ENCODE data around the gene CBX1. TPM values are rescaled to one million over a fixed set of nuclear protein-coding genes. Genes with fewer than 3 reads are reported as not detected.

Gene CBX1
- total RNA-seq, 1 donor from 2014 or later, result 69.3 TPM

GRCh38 chr17:48104440-48104839, 3.2 kb upstream of the CBX1 start:
- Mint-ChIP-seq H3K27ac (ENCODE audit: unreplicated experiment) (no peak overlapping the region), H3K4me1 (ENCODE audit: low read depth, unreplicated experiment) (no peaks in the 10 kb centered on the region), H3K27me3 (ENCODE audit: low read depth, unreplicated experiment) (no peaks in the 10 kb centered on the region), H3K4me3 (ENCODE audit: unreplicated experiment) (no peak overlapping the region), H3K9me3 (ENCODE audit: unreplicated experiment) (no peaks in the 10 kb centered on the region), H3K36me3 (ENCODE audit: low read depth, unreplicated experiment) (no peaks in the 10 kb centered on the region)
- H3K79me2 ChIP-seq (ENCODE audit: insufficient read depth, low read length), result peaks cover 35% of the 10 kb centered on the region
- H4K20me1 ChIP-seq (ENCODE audit: insufficient read depth, low read length), result peaks cover 13% of the 10 kb centered on the region
- H3K4me3 ChIP-seq (ENCODE audit: insufficient read depth, low read depth, low read length), result no peak overlapping the region
- H2AFZ ChIP-seq (ENCODE audit: low read depth, low read length), result no peak overlapping the region
- H3K4me1 ChIP-seq (ENCODE audit: insufficient read depth, low read length), result peaks cover 11% of the 10 kb centered on the region
- no peaks in the 10 kb centered on the region for H3K9me3 ChIP-seq (ENCODE audit: insufficient read depth, low read depth, low read length)
- no peaks in the 10 kb centered on the region for H3K27me3 ChIP-seq (ENCODE audit: insufficient read depth, low read length)
- DNase-seq (ENCODE audit: low read depth) (no peak), FAIRE-seq (no peak)
- no peak for TF ChIP-seq EZH2 (IDR thresholded peaks at IDR 0.05; ENCODE audit: insufficient read depth, low read length)
- no peak overlapping the region for H3K27ac ChIP-seq (ENCODE audit: low read depth, low read length)
- no peak overlapping the region for H3K4me2 ChIP-seq (ENCODE audit: low read length)
- H3K9ac ChIP-seq (ENCODE audit: low read length), result no peak overlapping the region
- no peaks in the 10 kb centered on the region for H3K36me3 ChIP-seq (ENCODE audit: insufficient read depth, low read length)

GRCh38 chr17:48102798-48103715, 1.8 kb upstream of the CBX1 start:
- Mint-ChIP-seq H3K4me3 (ENCODE audit: unreplicated experiment) (peak overlapping the region; percentile 60), H3K27ac (ENCODE audit: unreplicated experiment) (peak overlapping the region; percentile 53), H3K36me3 (ENCODE audit: low read depth, unreplicated experiment) (no peaks in the 10 kb centered on the region), H3K9me3 (ENCODE audit: unreplicated experiment) (no peaks in the 10 kb centered on the region), H3K4me1 (ENCODE audit: low read depth, unreplicated experiment) (no peaks in the 10 kb centered on the region), H3K27me3 (ENCODE audit: low read depth, unreplicated experiment) (no peaks in the 10 kb centered on the region)
- TF ChIP-seq, protein P1, sequence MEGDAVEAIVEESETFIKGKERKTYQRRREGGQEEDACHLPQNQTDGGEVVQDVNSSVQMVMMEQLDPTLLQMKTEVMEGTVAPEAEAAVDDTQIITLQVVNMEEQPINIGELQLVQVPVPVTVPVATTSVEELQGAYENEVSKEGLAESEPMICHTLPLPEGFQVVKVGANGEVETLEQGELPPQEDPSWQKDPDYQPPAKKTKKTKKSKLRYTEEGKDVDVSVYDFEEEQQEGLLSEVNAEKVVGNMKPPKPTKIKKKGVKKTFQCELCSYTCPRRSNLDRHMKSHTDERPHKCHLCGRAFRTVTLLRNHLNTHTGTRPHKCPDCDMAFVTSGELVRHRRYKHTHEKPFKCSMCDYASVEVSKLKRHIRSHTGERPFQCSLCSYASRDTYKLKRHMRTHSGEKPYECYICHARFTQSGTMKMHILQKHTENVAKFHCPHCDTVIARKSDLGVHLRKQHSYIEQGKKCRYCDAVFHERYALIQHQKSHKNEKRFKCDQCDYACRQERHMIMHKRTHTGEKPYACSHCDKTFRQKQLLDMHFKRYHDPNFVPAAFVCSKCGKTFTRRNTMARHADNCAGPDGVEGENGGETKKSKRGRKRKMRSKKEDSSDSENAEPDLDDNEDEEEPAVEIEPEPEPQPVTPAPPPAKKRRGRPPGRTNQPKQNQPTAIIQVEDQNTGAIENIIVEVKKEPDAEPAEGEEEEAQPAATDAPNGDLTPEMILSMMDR (IDR thresholded peaks at IDR 0.05; ENCODE audit: insufficient read depth, low read depth, low read length), result no peak
- no peak for TF ChIP-seq EZH2 (IDR thresholded peaks at IDR 0.05; ENCODE audit: insufficient read depth, low read length)
- FAIRE-seq (no peak), DNase-seq (ENCODE audit: low read depth) (no peak)
- H3K9me3 ChIP-seq (ENCODE audit: insufficient read depth, low read depth, low read length), result no peaks in the 10 kb centered on the region
- peaks cover 18% of the 10 kb centered on the region for H4K20me1 ChIP-seq (ENCODE audit: insufficient read depth, low read length)
- H3K4me2 ChIP-seq (ENCODE audit: low read length), result no peak overlapping the region
- no peaks in the 10 kb centered on the region for H3K36me3 ChIP-seq (ENCODE audit: insufficient read depth, low read length)
- H3K27me3 ChIP-seq (ENCODE audit: insufficient read depth, low read length), result no peaks in the 10 kb centered on the region
- no peak overlapping the region for H2AFZ ChIP-seq (ENCODE audit: low read depth, low read length)
- H3K4me3 ChIP-seq (ENCODE audit: insufficient read depth, low read depth, low read length), result no peak overlapping the region
- no peak overlapping the region for H3K9ac ChIP-seq (ENCODE audit: low read length)
- no peak overlapping the region for H3K27ac ChIP-seq (ENCODE audit: low read depth, low read length)
- H3K4me1 ChIP-seq (ENCODE audit: insufficient read depth, low read length), result peaks cover 6% of the 10 kb centered on the region
- H3K79me2 ChIP-seq (ENCODE audit: insufficient read depth, low read length), result peaks cover 38% of the 10 kb centered on the region

DNA sequence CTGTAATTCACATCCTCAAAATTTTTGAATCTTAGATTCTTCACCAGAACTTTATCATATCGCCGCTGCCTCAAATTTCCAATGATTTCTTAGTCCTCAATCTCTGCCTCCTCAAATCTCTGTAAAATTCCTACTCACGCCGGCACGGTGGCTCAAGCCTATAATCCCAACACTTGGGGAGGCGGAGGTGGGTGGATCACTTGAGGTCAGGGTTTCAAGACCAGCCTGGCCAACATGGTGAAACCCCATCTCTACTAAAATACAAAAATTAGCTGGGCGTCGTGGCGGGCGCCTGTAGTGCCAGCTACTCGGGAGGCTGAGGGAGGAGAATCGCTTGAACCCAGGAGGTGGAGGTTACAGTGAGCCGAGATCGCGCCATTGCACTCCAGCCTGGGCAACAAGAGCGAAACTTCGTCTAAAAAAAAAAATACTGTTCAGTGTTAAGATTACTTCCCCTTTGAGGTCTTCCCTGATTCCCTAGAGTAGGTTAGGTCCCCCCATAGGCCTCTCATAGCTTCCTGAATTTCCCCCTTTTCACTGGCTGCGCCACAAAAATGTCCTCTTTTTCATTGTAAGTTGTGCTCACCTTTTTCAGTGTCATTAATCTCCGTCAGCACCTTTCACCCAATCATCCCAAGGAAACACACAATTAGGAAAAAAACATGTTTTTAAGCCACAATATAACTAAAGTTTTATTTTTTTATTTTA, 919 bp upstream of the CBX1 start:
- H3K9ac ChIP-seq (ENCODE audit: low read length), result no peak overlapping the region
- no peaks in the 10 kb centered on the region for H3K9me3 ChIP-seq (ENCODE audit: insufficient read depth, low read depth, low read length)
- H4K20me1 ChIP-seq (ENCODE audit: insufficient read depth, low read length), result peaks cover 27% of the 10 kb centered on the region
- peak overlapping the region; percentile 35 for H3K27ac Mint-ChIP-seq (ENCODE audit: unreplicated experiment)
- H3K36me3 ChIP-seq (ENCODE audit: insufficient read depth, low read length), result no peaks in the 10 kb centered on the region
- H3K4me1 Mint-ChIP-seq (ENCODE audit: low read depth, unreplicated experiment), result no peaks in the 10 kb centered on the region
- no peak overlapping the region for H3K4me2 ChIP-seq (ENCODE audit: low read length)
- peaks cover 6% of the 10 kb centered on the region for H3K4me1 ChIP-seq (ENCODE audit: insufficient read depth, low read length)
- FAIRE-seq (no peak), DNase-seq (ENCODE audit: low read depth) (no peak)
- H2AFZ ChIP-seq (ENCODE audit: low read depth, low read length), result no peak overlapping the region
- H3K27me3 Mint-ChIP-seq (ENCODE audit: low read depth, unreplicated experiment), result no peaks in the 10 kb centered on the region
- H3K79me2 ChIP-seq (ENCODE audit: insufficient read depth, low read length), result peaks cover 42% of the 10 kb centered on the region
- H3K4me3 ChIP-seq (ENCODE audit: insufficient read depth, low read depth, low read length), result no peak overlapping the region
- TF ChIP-seq, protein P1 (IDR thresholded peaks at IDR 0.05; ENCODE audit: insufficient read depth, low read depth, low read length), result no peak
- TF ChIP-seq EZH2 (IDR thresholded peaks at IDR 0.05; ENCODE audit: insufficient read depth, low read length), result no peak
- H3K27ac ChIP-seq (ENCODE audit: low read depth, low read length), result no peak overlapping the region
- no peaks in the 10 kb centered on the region for H3K36me3 Mint-ChIP-seq (ENCODE audit: low read depth, unreplicated experiment)
- H3K27me3 ChIP-seq (ENCODE audit: insufficient read depth, low read length), result no peaks in the 10 kb centered on the region
- peak overlapping the region; percentile 99 for H3K4me3 Mint-ChIP-seq (ENCODE audit: unreplicated experiment)
- H3K9me3 Mint-ChIP-seq (ENCODE audit: unreplicated experiment), result no peaks in the 10 kb centered on the region
